Measurements from ENCODE around the gene RIBC2. TPM values are rescaled to one million over a fixed set of nuclear protein-coding genes. Genes with fewer than 3 reads are reported as not detected.
"Not testable (repeated sequence)": the region's sequence is repeated elsewhere in the genome, so short reads cannot be mapped to it uniquely, and the experiment has no call there.

The RIBC2 gene
- not detected for total RNA-seq
- long read RNA-seq = 0 reads

DNA sequence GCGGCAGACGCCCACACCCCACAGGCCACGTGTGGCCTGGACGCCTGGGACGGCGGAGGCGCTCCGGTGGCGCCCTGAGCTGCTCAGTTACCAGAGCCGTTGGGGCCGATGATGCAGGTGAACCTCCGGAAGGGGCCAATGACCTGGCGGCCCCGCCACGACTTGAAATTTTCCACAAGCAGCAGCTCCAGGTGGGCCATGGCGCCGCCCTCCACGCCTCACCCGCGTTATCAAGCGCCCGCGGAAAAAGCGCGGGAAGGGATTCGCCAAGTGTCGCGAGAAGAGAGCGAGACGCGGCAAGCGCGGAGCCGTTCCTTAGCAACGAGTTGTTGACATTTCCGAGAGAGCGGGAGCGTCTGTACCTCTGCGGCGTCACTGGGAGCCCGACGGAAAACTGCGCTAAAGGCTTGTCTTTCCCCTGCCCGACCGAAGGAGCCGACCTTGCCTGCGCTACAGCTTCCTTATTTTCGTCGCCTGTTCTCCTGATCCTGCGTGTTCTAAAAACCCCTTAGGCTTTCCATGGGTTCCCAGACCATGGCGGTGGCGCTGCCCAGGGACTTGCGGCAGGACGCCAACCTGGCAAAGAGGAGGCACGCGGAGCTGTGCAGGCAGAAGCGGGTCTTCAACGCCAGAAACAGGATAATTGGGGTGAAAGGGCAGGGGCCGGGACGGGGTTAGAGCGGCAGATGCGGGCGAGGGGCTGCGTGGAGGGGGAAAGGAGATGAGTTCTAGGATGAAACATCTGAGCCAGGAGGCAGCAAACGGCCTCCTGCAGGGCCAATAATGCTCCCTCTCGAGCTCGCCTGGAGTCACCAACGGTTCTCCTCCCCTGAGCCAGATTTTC lies at the start of gene RIBC2, which contains the start of gene SMC1B:
Gene RIBC2 (plus strand): TSS at position 326 of the 844 bp plus-strand sequence. CDS start 194 bp downstream, at position 520.
Gene SMC1B (minus strand): TSS at position 232 of the 844 bp plus-strand sequence. CDS start 32 bp downstream, at position 200.
- intact Hi-C loops (cut with DNase I) = no loop called here
- no peak for DNase-seq (ENCODE audit: low spot score)

DNA sequence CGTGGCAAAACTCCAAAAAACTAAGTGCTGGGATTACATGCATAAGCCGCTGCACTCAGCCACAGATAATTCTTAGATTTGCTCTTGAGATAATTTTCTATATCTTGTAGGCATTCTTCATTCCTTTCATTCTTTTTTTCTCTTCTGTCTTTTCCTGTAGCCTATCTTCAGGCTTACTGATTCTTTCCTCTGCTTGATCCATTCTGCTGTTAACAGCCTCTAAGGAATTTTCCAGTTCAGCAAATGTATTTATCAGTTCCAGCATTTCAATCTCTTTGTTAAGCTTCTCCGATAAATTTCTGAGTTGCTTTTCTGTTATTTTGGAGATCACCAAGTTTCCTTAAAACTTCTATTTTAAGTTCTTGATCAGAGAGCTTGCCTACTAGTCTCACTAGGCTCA lies 46.8 kb upstream of the RIBC2 start:
- intact Hi-C loops (cut with DNase I) = no loop called here
- no peak for DNase-seq (ENCODE audit: low spot score)

- intact Hi-C loops (cut with DNase I); DNase-seq (ENCODE audit: low spot score): not testable (repeated sequence)
Observed at GRCh38 chr22:45373592-45373991, 39.9 kb upstream of the RIBC2 start.

DNA sequence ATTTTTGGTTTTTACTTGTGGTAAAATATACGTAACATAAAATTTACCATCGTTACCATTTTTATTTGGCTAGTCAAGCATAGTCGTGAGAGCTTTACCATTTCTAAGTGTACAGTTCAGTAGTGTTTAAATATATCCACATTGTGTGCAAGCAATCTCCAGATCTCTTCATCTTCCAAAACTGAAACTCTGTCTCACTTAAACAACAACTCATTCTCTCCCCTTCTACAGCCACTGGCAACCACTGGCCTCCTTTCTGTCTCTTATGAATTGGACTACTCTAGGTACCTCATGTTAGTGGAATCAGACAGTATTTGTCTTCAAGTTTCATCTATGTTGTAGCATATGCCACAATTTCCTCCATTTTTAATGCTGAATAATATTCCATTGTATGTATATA lies 37.5 kb upstream of the RIBC2 start:
- DNase-seq (ENCODE audit: low spot score) = no peak
- intact Hi-C loops (cut with DNase I) = no loop called here

GRCh38 chr22:45376703-45377102 lies 36.8 kb upstream of the RIBC2 start:
- no peak for DNase-seq (ENCODE audit: low spot score)
- intact Hi-C loops (cut with DNase I) = no loop called here

GRCh38 chr22:45381348-45381747 lies 32.1 kb upstream of the RIBC2 start:
- intact Hi-C loops (cut with DNase I) = no loop called here

GRCh38 chr22:45389546-45389945 lies 23.9 kb upstream of the RIBC2 start:
- no peak for DNase-seq (ENCODE audit: low spot score)
- intact Hi-C loops (cut with DNase I) = no loop called here

More at GRCh38 chr22:45381348-45381747, 32.1 kb upstream of the RIBC2 start:
- DNase-seq (ENCODE audit: low spot score) = no peak

DNA sequence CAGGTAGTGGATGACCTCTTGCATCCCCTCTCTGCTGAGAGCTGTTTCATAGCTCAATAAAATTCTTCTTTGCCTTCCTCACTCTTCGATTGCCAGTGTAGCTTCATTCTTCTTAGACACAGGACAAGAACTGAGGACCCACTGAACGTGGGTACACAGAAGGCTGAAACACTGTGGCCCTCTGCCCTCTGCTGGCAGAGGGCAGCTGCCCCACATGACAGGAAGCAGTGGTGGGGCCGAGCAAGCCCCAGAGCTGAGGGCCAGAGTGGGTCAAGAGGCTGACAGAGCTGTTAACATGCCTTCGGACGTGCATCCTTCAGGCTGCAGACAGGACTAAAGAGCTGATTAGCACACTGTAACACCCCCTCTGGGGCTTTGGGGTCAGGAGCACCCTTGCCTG lies 15.7 kb upstream of the RIBC2 start:
- no peak for DNase-seq (ENCODE audit: low spot score)
- intact Hi-C loops (cut with DNase I) = no loop called here

DNA sequence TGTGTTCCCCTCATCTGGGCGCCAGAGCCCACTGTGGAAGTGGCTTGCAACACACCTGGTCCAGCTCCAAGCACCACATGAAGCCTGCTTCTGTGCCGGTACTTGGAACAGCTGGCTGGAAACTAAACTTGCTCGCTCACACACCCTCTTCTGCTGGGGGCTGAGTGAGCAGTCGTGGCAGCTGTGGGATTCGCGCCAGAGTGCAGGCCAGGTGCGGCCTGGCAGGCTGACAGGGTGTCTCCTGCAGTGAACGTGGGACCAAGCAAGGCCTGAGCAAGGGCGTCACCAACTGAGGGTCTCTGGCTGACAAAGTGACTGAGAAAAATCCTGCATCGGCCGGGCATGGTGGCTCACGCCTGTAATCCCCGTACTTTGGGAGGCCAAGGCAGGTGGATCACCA lies 15.3 kb upstream of the RIBC2 start:
- intact Hi-C loops (cut with DNase I) = no loop called here
- DNase-seq (ENCODE audit: low spot score) = no peak

DNA sequence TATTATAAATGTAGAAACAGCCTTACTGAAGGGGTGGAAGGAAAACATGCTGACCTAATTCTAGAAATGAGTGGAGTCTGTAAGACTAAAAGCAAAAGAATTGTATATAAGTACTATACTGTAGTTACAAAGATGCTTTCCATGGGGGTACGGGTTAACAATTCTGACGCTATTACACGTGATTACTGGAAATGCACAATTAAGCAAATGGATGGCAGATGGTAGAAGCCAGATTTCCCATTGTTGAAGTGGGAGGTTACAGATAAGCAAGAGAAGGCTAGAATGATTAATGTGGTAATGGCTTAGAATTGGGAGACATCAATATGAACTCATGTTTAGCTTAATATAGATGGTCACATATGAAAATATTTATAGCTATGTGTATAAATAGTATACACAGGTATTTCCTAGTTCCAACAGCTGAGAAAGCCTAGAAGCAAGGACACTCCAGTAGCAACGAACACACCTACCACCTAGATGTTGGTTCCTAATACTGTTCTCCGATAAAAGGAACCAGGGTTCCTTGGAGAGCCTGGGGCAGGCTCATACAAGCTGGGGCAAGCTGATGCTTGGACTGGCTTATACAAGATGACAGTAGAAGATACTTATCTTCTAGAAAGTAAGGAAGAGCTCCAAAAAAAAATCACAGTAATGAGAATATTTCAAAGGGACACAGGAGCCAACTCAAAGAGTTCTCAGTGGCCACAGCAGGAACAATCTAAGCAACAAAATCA lies 13.6 kb upstream of the RIBC2 start:
- intact Hi-C loops (cut with DNase I) = no loop called here
- DNase-seq (ENCODE audit: low spot score) = no peak

DNA sequence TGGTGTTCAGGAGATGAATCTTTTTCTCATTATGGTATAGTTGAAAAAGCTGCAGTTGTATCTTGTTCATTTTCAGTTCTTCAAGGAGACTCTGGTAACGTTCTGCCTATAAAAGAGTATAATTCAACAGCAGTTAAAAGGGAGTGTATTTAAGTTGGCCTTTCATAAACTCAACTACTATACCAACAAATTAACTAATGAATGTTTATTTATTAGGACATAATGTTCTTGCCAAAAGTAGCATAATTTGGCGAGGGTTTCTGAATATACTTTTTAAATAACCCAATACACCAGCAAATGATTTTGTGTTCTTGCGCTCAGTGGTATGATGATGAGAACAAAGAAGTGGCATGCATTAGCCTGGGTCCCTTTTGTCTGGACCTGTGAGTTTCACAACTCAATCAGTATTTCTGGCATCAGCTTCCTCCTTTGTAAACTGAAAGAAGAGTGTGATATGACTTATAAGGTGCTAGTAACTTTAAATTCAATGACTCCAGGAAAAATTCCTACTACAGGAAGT lies 11.0 kb upstream of the RIBC2 start:
- intact Hi-C loops (cut with DNase I) = no loop called here
- no peak for DNase-seq (ENCODE audit: low spot score)

- DNase-seq (ENCODE audit: low spot score) = no peak
- intact Hi-C loops (cut with DNase I) = no loop called here
Observed at GRCh38 chr22:45407793-45408192, 5.7 kb upstream of the RIBC2 start.

DNA sequence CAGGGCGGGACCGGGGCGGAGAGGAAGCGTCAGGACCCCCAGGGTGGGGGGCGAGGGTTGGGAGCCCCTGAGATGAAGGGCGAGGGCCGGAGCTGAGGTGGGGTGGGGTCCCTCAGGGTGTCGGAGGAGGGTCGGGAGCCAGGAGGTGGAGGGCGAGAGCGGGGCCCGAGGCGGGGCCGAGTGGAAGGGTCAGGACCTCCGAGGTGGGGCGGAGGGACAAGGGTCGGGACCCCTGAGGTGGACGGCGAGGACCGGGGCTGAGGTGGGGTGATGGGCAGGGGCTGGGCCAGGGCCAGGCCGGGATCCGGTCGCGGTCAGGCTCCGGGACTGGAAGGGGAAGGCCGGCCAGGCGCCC lies 503 bp upstream of the RIBC2 start:
- no peak for DNase-seq (ENCODE audit: low spot score)
- intact Hi-C loops (cut with DNase I) = no loop called here

DNA sequence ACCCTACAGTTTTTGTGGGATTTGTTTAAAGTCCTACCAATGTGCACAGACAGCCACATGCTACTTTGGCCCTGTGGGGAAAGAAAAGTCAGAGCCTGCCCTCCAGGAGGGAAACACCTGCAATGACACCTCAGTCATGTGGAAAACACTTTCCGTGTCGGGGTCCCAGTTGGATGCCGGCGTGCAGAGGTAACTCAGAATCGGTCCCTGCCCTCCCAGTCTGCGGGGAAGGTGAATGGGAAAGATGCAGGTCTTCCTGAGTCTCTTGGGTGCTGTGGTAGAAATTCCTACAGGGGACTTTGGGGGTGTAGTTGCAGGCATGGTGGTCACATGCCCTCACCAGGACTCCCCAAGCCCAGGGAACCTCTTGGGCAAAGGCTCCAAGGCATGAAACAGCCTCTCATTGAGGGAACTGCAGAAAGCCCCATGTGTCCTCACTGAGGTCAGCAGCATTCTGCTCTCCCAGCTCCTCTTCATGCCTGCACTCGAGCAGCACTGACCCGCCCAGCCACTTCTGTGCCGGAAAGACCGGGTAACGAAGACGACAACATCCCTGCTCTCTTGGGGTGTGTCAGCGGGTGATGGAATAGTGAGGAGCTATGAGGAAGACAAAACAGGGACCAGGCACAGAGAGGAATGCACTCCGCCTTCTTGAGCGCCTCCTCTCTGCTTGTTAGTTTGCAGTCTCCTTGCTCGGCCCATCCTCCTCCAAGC lies 4.7 kb downstream of the RIBC2 start:
- DNase-seq (ENCODE audit: low spot score) = no peak
- intact Hi-C loops (cut with DNase I) = no loop called here

DNA sequence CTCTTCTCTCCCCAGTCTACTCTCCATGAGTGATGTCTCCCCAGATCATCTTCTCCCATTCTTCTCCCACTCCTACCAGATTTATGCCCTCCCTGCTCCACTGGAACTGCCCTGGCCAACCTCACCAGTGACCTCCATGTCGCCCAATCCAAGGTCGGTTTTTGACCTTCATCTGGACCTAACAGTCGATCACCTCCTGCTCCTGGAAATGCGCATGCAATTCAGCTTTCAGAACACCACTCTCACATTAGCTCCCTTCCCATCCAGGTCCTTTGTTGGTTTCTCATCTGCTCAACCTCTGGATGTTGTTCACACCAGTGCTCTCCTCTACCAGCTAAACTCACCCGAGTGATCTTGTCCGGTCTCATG lies 5.3 kb downstream of the RIBC2 start:
- DNase-seq (ENCODE audit: low spot score) = no peak
- intact Hi-C loops (cut with DNase I) = no loop called here

GRCh38 chr22:45420011-45420410 lies 6.5 kb downstream of the RIBC2 start:
- DNase-seq (ENCODE audit: low spot score) = no peak
- intact Hi-C loops (cut with DNase I) = no loop called here

DNA sequence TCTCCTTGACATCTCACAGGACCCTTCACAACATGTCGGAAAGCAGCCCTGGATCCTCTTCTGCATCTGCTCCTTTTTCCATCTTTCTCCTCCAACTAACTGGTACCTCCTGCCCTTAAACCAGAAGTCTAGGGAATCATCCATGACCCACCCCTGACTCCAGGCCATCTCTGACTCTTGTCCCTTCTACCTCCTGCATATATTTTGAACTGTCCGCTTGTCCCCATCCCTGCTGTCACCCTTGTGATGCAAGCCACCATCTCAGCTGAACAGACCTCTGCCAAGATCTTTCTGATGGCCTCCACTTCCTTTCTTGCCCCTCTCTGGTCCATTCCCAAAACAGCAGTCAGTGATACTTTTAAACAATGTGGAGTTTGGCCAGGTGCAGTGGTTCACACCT lies 7.0 kb downstream of the RIBC2 start:
- intact Hi-C loops (cut with DNase I) = no loop called here
- DNase-seq (ENCODE audit: low spot score) = no peak

DNA sequence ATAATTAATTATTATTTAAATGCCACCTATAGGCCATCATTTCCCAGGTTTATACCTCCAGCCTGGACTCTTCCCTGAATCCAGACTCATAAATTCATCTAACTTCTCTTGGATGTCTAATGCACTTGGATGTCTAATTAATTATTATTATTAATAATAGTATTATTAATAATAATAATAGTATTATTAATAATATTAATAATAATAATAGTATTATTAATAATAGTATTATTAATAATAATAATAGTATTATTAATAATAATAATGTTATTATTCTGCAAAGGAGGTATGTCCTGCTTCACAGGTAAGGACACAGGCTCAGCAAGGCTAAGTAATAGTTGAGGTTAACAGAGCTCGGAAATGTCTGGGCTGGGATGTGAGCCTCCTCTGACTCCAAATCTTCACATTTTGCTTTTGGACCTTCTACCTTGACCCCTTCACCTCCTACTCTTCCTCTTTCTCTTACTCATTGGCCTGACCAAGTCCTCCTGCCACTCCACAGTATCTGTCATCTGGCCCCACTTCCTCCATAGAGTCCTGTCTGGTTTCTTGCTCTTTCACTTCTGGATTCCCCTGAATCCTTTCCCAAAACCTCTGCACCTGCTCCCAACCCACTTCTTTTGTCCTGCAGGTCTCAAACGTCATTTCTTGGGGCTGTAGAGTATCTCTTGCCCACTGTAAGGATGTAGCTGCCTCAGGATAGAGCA lies 8.0 kb downstream of the RIBC2 start:
- intact Hi-C loops (cut with DNase I) = no loop called here
- DNase-seq (ENCODE audit: low spot score) = no peak

DNA sequence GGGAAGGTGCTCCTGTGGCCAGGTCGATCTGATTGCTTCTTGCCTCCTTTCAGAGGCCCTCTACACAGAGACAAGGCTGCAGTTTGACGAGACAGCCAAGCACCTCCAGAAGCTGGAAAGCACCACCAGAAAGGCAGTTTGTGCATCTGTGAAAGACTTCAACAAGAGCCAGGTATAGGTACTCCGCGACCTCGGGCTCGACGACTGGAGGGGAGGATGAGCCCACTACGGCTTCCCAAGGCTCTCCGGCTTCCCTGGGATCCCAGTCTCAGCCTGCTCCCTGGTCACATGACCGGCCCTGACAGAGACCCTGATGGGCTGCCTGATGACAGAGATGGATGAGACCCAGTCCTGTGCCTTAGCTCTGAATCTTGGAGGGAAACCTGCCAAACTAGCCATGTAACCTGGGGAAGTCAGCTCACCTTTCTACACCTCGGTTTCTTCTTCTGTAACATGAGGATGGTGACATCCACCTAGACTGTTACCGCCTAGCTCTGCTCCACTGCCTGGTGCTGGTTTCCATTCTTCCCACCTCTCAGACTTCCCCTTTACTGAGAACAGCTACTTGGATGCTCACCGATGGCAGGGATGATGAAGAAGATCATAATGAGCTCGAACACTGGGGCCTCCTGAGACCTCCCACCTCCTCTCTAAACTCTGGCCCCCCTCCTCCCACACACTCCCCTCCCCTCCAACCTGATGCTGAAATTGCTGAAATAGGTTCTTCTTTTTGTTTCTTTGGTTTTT lies 8.9 kb downstream of the RIBC2 start:
- no peak for DNase-seq (ENCODE audit: low spot score)
- intact Hi-C loops (cut with DNase I) = no loop called here
